ENCODE data around the gene ZNF488. TPM values are rescaled to one million over a fixed set of nuclear protein-coding genes. Genes with fewer than 3 reads are reported as not detected.
"Not testable (repeated sequence)": the region's sequence is repeated elsewhere in the genome, so short reads cannot be mapped to it uniquely, and the experiment has no call there.

The ZNF488 gene
- polyA plus RNA-seq (ENCODE audit: insufficient read length in 4 of 4), result 1 to 10 TPM; 4.1 to 6.8 (median 5.6) TPM

- DNase-seq (ENCODE audit: low read depth in 4 of 4, low spot score in 2 of 4), result peak in 3 of 4 donors; percentile 53 to 76 (median 76)
Measured at GRCh38 chr10:47384148-47384921, at the start of gene ZNF488. ZNF488 (minus strand) TSS chr10:47384293; CDS start chr10:47368829, 15,464 bp downstream.

- no peak for DNase-seq (ENCODE audit: low read depth in 4 of 4, low spot score in 2 of 4)
Measured at GRCh38 chr10:47425813-47426419, 41.8 kb upstream of the ZNF488 start.

- no peak for DNase-seq (ENCODE audit: low read depth in 4 of 4, low spot score in 2 of 4)
Measured at GRCh38 chr10:47424231-47424630, 40.1 kb upstream of the ZNF488 start.

- no peak for DNase-seq (ENCODE audit: low read depth in 4 of 4, low spot score in 2 of 4)
Measured at GRCh38 chr10:47423476-47423875, 39.4 kb upstream of the ZNF488 start.

- no peak for DNase-seq (ENCODE audit: low read depth in 4 of 4, low spot score in 2 of 4)
Measured at GRCh38 chr10:47421057-47421952, 37.2 kb upstream of the ZNF488 start.

GRCh38 chr10:47420305-47421056 is 36.4 kb upstream of the ZNF488 start:
- no peak for DNase-seq (ENCODE audit: low read depth in 4 of 4, low spot score in 2 of 4)

GRCh38 chr10:47419421-47419820 is 35.3 kb upstream of the ZNF488 start:
- DNase-seq (ENCODE audit: low read depth in 4 of 4, low spot score in 2 of 4), result no peak

GRCh38 chr10:47418966-47419365 is 34.9 kb upstream of the ZNF488 start:
- DNase-seq (ENCODE audit: low read depth in 4 of 4, low spot score in 2 of 4), result no peak

GRCh38 chr10:47418321-47418720 is 34.2 kb upstream of the ZNF488 start:
- DNase-seq (ENCODE audit: low read depth in 4 of 4, low spot score in 2 of 4), result no peak

GRCh38 chr10:47416305-47417218 is 32.5 kb upstream of the ZNF488 start:
- not testable (repeated sequence) for DNase-seq (ENCODE audit: low read depth in 4 of 4, low spot score in 2 of 4)

GRCh38 chr10:47415520-47416304 is 31.6 kb upstream of the ZNF488 start:
- DNase-seq (ENCODE audit: low read depth in 4 of 4, low spot score in 2 of 4), result no peak

- DNase-seq (ENCODE audit: low read depth in 4 of 4, low spot score in 2 of 4), result no peak
Measured at GRCh38 chr10:47414752-47415519, 30.8 kb upstream of the ZNF488 start.

GRCh38 chr10:47414227-47414592 is 30.1 kb upstream of the ZNF488 start:
- DNase-seq (ENCODE audit: low read depth in 4 of 4, low spot score in 2 of 4), result no peak

GRCh38 chr10:47413531-47414226 is 29.6 kb upstream of the ZNF488 start:
- DNase-seq (ENCODE audit: low read depth in 4 of 4, low spot score in 2 of 4), result no peak

- DNase-seq (ENCODE audit: low read depth in 4 of 4, low spot score in 2 of 4), result no peak
Measured at GRCh38 chr10:47412869-47413268, 28.8 kb upstream of the ZNF488 start.

GRCh38 chr10:47412177-47412730 is 28.2 kb upstream of the ZNF488 start:
- DNase-seq (ENCODE audit: low read depth in 4 of 4, low spot score in 2 of 4), result no peak

GRCh38 chr10:47410862-47411261 is 26.8 kb upstream of the ZNF488 start:
- no peak for DNase-seq (ENCODE audit: low read depth in 4 of 4, low spot score in 2 of 4)
